OCI-LY3 (cell line): ENCODE measurements around the gene COG1.

ENCODE experiments used
- CTCF ChIP-seq: fragments of 200-600, 300-600 bp; sonication (generic); IDR thresholded peaks from 2 replicates; pipeline ENCODE4 v1.5.1; 2014; ENCODE audit warnings: antibody characterized with exemption, low read length, low read depth
- EZH2phosphoT487 ChIP-seq: fragments of 200-600 bp; shearing (Covaris generic); IDR thresholded peaks from 2 replicates; pipeline ENCODE4 v1.6.1; 2018; ENCODE audit warnings: antibody characterized with exemption, mixed run types, low read depth

- TF ChIP-seq CTCF (peak; percentile 82), EZH2phosphoT487 (no peak)
Observed at GRCh38 chr17:73191443-73192205, 1.2 kb upstream of the COG1 start.
